GM23248 (cell line): ENCODE measurements around the gene RPL13A.

Experiments
- EZH2 ChIP-seq: fragments of 200-600 bp; sonication (generic); IDR thresholded peaks from 2 replicates; pipeline ENCODE4 v1.6.1; 2018; ENCODE audit warnings: antibody characterized with exemption, mild to moderate bottlenecking; ENCODE audit not compliant: insufficient read depth, poor library complexity, severe bottlenecking
- EZH2phosphoT487 ChIP-seq: fragments of 200-600 bp; sonication (generic); IDR thresholded peaks from 2 replicates; pipeline ENCODE4 v1.6.1; 2018; ENCODE audit warnings: antibody characterized with exemption, moderate library complexity, mild to moderate bottlenecking, low read depth; ENCODE audit not compliant: insufficient read depth

DNA sequence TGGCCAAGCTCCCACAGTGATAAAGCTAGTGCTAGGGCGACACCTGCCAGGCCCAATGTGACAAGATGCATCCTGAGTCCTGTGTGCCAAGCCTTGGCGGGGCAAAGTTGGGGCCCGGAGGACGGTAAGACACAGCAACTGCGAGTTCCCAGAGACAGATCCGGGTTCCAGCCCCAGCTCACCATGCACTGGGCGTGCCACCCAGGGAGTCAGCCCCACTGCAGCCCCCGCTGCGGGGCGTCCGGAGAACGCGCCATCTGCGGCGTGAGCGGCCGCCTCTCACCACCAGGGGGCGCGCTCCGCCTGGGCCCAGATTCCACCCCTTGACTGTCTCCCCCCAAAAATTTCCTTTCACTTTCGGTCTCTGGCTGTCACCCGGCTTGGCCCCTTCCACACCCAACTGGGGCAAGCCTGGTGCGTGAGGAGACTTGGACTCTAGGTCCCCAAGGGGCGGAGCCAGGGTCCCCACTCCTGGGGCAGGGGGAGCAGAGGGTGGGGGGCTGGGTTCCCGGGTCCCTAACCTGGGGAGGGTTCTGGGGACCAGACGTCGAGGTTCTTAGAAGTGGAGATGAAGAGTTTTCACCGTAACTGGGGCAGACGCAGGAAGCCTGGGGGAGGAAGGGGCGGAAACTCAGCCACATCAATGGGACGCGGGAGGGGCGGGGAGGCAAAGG is 13.4 kb upstream of the RPL13A start, which contains the start of gene FLT3LG:
- TF ChIP-seq EZH2phosphoT487, result no peak
- no peak for TF ChIP-seq EZH2
